Epidermal melanocyte (primary cell): ENCODE data around the gene CCS.
A peak's percentile ranks its signal among the peaks of the same experiment; 100 is the strongest.
"Not testable (repeated sequence)": the region's sequence is repeated elsewhere in the genome, so short reads cannot be mapped to it uniquely, and the experiment has no call there.

Experiments
- DNase-seq: peaks from one replicate; pipeline ENCODE4 v3.0.0; 2011; ENCODE audit warnings: low spot score; ENCODE audit not compliant: insufficient read length

Gene CCS

DNA sequence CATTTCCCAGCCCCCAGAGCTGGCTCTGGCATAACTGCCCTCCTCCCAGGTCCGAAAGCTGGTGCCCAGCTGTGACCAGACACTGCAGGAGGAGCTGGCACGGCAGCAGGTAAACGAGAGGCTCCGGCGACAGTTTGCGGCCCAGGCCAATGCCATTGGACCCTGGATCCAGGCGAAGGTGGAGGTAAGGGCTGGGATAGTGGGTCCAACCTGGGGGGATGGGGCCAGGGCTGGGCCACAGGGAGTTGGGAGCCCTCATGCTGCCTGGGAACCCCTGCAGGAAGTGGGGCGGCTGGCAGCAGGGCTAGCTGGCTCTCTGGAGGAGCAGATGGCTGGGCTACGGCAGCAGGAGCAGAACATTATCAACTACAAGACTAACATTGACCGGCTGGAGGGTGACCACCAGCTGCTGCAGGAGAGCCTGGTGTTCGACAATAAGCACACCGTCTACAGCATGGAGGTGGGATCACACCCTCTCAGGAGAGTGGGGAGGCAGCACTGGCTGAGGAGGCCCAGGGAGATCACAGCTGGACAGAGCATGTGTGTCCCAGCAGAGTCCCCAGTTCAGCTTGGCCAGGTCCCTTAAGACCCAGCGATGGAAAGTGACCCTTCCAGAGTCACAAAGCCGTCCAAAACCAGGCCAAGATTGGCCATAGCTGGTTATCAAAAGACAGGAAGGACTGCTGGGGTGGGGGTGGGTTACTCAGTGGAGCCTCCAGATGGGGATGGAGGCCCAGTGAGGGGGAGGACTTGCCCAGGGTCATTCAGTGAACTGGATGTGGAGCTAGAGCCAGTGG, 31.6 kb upstream of the CCS start:
- no peak for DNase-seq

GRCh38 chr11:66561975-66562248, 31.1 kb upstream of the CCS start:
- DNase-seq = no peak

- DNase-seq = no peak
Observed at GRCh38 chr11:66562275-66562674, 30.7 kb upstream of the CCS start.

DNA sequence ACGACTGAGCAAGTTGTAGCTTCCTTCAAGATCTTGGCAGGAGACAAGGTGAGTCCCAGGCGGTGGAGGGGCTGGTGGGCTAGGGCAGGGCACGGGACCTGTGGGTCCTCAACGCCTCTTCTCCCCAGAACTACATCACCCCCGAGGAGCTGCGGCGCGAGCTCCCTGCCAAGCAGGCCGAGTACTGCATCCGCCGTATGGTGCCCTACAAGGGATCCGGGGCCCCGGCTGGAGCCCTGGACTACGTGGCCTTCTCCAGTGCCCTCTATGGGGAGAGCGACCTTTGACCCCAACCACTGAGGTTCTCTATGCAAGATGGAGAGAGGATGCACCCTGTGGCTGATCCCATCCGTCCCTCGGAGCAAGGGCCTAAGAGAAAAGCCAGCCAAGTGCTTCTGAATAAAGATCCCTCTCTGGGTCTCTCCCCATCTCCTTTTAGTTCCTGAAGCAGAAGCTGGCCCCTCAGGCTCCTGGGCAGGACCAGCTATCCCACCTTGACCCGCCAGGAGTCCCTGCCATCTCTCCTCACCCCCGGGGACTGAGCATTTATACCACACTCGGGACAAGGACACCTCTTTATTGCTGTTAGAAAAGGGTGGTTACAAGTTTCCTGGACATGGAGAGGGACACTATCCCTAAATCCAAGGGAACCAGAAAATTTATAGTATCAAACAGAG, 29.9 kb upstream of the CCS start:
- DNase-seq = no peak

DNA sequence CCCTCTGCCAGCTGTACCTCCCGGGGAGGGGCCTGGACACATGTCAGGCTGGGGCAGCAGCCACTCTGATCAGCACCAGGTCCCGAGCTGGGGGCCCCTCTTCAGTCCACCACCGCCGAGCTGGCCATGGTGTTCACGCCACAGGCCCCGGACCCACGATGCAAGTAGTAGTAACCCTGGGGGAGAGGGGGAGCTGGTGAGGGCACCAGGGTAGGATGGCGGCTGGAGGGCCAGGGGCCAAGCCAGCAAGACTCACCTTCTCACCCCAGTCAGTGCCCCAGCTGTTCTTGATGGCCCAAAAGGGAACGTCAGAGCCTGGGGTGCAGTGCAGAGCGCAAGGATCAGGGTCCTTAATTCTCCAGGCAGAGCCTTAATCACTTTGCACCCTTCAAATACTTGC, 29.2 kb upstream of the CCS start:
- no peak for DNase-seq

DNA sequence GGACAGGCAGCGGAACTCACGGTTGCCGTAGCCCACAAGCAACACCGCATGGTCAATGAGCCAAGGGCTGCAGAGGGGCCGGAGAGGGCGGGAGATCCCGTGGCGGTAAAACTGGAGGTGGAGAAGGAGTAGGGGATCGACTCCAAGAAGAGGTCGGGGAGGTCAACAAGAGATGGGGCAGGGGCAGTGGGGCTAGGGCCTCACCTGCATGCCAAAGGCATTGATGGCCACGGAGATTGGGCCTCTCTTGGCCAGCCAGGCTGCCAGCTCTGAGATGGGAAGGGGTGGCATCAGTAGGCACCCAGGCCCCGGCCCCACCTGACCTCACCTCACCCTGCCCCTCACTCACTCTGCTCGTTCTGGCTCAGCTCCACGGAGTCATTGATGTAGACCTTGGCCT, 28.4 kb upstream of the CCS start:
- DNase-seq = no peak

- peak; percentile 10 for DNase-seq
Observed at GRCh38 chr11:66564984-66565383, 28.0 kb upstream of the CCS start.

DNA sequence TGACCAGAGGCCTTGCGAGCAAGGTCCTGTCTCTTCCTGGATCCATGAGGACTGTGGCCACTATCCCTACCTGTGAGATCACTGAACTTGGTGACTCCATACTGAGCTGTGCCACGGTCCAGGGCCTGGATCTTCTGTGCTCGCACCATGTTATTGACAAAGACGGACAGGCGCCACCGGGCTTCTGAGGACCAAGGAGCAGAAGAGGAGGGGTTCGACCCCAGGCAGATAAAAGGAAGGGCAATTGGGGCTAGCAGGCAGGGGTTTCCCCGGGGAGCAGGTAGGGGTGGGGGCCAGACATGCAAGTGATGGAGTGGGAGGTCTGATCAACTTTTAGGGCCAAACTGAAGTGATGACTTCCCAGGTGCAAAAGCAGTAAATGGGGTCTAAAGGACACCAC, 26.8 kb upstream of the CCS start:
- DNase-seq = no peak

- DNase-seq = no peak
Observed at GRCh38 chr11:66567787-66568123, 25.2 kb upstream of the CCS start.

GRCh38 chr11:66568124-66568916, 24.7 kb upstream of the CCS start, which contains the start of gene CTSF:
Gene CTSF (minus strand): TSS chr11:66568606. CDS start chr11:66568486, 120 bp downstream.
- peak; percentile 99 for DNase-seq

DNA sequence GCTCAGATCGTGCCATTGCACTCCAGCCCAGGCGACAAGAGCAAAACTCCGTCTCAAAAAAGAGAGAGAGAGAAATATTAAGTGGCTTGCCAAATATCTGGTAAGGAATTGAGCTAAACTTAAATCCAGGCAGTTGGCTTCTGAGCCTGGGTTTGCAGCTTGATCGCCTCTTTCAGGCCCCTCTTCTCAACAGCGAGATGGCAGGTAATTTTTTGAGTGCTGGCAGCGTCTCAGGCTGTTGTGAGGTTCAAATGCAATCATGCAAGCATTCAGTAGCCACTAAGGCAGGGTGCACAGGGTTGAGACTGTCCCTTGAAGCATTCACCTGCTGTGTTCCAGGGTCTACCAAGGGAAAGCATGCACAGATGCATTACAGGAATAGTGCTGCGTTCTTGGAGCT, 23.9 kb upstream of the CCS start:
- DNase-seq = no peak

- DNase-seq = no peak
Observed at GRCh38 chr11:66570079-66570849, 22.7 kb upstream of the CCS start.

DNA sequence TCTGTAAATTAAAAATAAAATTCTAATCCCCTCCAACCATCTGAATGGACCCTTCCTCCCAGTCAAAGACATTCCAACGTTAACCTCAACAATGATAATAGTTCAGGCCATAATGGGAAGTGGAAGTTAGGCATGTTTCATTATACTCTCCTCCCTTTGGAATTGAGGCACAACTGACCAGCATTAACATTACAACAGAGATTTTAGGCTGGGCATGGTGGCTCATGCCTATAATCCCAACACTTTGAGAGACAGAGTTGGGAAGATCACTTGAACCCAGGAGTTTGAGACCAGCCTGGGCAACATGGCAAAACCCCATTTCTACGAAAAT, 22.2 kb upstream of the CCS start:
- no peak for DNase-seq

GRCh38 chr11:66579017-66579606, 13.9 kb upstream of the CCS start:
- DNase-seq = peak; percentile 91

- no peak for DNase-seq
Observed at GRCh38 chr11:66580803-66581202, 12.2 kb upstream of the CCS start.

DNA sequence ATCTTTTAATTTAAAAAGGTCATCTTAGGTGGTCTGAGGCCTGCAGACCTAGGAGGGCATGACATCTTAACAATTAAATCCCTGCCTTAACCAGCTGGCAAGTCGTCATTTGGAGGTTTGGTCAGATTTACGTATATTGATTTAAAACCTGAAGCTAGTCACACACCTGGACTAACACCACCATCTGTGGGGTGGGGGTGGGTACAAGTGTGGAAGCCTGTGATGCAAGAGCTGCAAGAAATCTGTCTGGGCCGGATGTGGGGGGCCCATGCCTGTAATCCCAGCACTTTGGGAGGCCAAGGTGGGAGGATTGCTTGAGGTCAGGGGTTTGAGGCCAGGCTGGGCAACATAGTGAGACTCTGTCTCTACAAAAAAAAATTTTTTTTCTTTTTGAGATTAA, 11.7 kb upstream of the CCS start:
- no peak for DNase-seq

- not testable (repeated sequence) for DNase-seq
Observed at GRCh38 chr11:66582565-66583147, 10.3 kb upstream of the CCS start.

DNA sequence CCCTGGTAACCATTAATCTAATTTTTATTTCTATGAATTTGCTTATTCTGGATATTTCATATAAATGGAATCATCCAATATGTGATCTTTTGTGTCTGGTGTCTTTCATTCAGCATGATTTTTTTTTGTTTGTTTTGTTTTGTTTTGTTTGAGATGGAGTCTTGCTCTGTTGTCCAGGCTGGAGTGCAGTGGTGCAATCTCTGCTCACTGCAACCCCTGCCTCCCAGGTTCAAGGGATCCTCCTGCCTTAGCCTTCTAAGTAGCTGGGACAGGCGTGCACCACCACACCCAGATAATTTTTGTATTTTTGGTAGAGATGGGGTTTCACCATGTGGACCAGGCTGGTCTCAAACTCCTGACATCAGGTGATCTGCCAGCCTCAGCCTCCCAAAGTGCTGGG, 7.5 kb upstream of the CCS start:
- DNase-seq = not testable (repeated sequence)

DNA sequence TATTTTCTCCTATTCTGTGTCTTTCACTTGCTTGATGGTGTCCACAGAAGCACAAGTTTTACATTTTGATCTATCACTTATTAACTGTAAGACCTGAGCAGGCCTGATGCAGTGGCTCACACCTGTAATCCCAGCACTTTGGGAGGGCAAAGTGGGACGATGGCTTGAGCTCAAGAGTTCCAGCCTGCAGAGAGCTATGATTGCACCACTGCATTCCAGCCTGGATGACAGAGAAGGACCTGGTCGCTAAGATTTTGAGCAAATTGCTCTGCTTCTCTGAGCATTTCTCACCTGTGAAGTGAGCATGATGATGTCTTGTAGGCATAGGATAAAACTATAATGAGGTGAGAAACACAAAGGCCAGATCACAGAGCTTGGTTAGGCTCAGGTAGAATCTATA, 6.8 kb upstream of the CCS start:
- no peak for DNase-seq

DNA sequence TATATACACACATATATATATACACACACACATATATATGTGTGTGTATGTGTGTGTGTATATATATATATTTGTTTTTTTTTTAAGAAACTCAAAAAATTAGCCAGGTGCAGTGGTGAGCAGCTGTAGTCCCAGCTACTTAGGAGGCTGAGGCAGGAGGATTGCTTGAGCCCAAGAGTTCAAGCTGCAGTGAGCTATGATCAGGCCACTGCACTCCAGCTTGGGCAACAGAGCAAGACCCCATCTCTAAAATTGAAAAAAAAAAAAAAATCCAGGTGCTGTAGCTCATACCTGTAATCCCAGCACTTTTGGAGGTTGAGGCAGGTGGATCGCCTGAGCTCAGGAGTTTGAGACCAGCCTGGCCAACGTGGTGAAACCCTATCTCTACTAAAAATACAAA, 3.7 kb upstream of the CCS start:
- DNase-seq = not testable (repeated sequence)

DNA sequence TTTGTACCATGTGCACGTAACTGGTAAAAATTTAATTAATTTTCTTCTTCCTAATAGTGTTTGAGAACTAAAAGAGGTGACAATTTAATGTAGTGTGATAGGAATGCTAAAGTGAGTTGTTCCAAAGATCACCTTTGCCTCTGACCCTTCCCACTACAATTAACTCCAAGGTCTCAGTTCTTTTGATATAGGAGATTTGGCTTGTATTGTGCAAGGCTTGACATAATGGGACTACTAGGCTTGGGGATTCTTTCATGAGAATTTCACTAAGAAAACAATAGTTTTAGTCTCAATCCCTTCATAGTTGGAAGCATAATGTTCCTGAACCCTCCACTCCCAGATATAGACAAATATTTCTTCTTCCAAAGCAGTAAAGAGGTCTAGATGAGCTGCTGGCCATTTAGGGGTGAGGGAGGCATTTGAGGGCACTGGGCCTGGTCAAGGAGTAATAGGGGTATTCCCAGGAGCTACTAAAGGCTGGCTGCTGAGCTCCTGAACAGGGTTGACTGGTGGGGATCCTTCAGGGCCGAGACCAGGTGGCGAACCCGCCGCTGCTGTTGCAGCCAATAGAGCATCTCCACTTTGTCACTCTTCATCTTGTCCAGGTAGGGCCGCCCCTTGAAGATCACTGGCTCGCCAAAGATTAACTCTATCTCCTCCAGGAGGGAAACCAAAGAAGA, 2.8 kb upstream of the CCS start:
- no peak for DNase-seq
